Epithelial cell of proximal tubule (primary cell): ENCODE measurements around the gene CD40. TPM values are rescaled to one million over a fixed set of nuclear protein-coding genes. Genes with fewer than 3 reads are reported as not detected.

Experiments used
- DNase-seq: peaks from one replicate; pipeline ENCODE4 v3.0.0-alpha.2; 2011; ENCODE audit warnings: low read depth
- H3K4me3 ChIP-seq: 2 replicates; pipeline ENCODE4 v1.5.1; 2011; ENCODE audit warnings: low read depth, mild to moderate bottlenecking, low read length
- total RNA-seq: library from RNA; depleted of rRNA; stranded (reverse); fragments of >200 nt; gene quantifications from 2 replicates; pipeline ENCODE4 v1.2.3, GENCODE V29; 2015
- TF ChIP-seq, protein P1 (sequence below): conservative IDR thresholded peaks from 2 replicates; pipeline ENCODE4 v1.5.1; 2012; ENCODE audit warnings: low read depth, mild to moderate bottlenecking, low read length

Gene CD40
- total RNA-seq, 1 donor from 2014 or later, result 74.7 TPM

DNA sequence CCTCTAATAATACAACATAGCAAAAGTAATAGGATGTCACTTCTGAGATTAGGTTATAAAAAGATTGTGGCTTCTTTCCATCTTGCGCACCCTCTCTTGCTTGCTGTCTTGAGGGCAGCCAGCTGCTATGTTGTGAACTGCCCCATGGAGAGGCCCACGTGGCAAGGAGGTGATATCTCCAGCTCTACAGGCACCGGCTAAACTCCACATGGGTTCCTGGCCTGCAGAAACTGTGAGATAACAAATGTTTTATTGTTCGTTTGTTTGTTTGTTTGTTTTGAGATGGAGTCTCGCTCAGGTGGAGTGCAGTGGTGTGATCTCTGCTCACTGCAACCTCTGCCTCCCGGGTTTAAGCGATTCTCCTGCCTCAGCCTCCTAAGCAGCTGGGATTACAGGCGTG lies 38.0 kb downstream of the CD40 start:
- no peak for DNase-seq
- TF ChIP-seq, protein P1, sequence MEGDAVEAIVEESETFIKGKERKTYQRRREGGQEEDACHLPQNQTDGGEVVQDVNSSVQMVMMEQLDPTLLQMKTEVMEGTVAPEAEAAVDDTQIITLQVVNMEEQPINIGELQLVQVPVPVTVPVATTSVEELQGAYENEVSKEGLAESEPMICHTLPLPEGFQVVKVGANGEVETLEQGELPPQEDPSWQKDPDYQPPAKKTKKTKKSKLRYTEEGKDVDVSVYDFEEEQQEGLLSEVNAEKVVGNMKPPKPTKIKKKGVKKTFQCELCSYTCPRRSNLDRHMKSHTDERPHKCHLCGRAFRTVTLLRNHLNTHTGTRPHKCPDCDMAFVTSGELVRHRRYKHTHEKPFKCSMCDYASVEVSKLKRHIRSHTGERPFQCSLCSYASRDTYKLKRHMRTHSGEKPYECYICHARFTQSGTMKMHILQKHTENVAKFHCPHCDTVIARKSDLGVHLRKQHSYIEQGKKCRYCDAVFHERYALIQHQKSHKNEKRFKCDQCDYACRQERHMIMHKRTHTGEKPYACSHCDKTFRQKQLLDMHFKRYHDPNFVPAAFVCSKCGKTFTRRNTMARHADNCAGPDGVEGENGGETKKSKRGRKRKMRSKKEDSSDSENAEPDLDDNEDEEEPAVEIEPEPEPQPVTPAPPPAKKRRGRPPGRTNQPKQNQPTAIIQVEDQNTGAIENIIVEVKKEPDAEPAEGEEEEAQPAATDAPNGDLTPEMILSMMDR, result no peak
- H3K4me3 ChIP-seq, result no peak overlapping the region

DNA sequence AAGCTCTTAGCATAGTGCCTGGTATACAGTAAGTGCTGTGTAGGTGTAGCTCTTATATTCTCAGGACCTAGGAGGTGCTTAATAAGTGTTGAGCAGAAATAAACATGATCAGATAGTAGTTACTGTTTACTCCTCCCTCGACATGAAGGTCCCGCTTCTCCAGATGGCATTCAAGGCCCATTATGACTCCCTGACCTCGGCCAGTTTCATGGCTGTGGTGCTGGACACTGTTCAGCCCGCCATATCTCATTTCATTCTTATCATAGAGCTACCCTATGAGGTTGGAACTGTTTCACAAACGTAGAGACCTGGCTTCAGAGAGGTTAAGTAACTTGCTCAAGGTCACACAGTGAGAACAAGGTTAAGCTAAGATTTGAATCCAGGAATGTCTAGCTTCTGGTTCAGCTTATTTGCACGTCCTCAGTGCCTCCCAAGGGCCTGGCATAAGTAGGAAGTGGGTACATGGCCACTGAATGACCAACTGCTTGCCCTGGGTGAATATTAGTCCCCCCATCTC lies 39.0 kb downstream of the CD40 start:
- no peak overlapping the region for H3K4me3 ChIP-seq
- no peak for DNase-seq
- TF ChIP-seq, protein P1, result no peak

DNA sequence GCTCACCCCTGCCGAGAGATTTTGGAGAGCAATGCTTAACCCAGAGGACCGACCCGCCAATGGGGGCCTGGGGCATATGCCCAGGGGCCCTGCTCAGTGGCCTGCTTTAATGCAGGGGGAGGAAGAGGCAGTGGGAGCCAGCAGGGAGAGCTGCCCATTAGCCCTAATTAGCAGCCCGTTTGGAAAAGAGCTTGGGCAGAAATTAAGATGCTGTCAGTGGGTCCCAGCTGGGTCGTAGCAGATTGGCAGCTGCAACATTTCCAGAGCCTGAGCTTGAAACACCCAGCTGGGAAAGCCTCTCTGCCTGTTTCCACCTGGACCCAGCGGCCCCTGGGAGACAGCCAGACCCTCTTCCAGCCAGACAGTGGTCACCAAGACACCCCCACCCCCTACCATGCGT lies 39.5 kb downstream of the CD40 start:
- H3K4me3 ChIP-seq, result no peak overlapping the region
- no peak for DNase-seq
- TF ChIP-seq, protein P1, result no peak

DNA sequence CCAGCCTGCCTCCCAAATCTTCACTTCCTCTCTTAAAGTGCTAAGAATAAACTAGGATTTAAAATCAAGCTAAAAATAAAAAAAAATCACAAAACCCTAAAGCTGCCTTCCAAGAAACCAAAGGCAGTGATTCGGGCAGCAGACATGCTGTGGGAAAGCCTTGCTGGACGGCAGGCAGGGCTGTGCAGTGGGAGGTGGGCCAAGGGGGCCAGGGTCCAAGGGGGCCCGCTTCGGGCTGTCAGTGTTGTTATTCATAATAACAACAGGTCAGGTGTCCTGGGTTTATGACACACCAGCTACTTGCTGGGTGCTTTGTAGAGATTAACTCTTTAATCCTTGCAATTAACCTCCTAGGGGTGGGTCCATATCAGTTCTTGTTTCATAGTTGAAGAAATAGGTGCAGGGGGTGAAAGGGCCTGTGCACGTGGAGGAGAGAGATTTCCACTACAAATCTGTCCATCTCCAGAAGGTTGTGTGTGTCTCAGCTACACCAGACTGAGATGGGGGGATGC lies 40.4 kb downstream of the CD40 start:
- DNase-seq, result no peak
- H3K4me3 ChIP-seq, result no peak overlapping the region
- TF ChIP-seq, protein P1, result no peak

DNA sequence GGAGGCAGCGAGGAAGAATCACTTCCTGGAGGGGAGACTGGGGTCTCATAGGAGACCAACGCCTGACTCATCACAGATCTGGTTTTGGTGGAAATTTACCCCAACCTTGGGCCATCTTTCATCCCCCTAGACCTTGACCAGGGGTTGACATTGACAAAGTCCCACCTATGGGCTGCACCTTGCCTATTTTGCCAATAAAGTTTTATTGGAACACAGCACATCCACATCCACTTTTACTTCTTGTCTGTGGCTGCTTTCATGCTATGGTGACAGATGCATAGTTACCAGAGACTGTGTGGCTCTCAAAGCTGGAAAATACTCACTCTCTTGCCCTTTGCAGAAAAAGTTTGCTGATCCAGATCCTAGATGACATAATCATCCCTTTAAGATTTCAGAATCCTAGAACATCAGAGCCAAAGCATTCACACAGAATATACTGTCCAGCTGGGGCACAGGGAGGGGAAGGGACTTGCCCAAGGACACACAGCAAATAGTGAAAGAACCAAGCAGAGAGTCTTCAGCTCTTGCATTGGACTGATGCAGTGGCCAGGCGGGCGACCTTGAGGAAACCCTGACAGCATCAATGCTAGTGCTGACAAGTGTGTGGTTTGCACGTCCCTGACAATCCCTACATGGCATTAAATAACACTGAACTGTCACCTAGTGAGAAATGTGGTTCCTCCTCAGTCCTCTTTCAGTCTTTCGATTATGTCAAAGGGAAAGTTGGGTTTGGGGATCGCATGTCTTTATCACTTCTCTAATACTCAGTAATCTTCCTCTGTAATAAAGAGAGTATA lies 41.2 kb downstream of the CD40 start:
- TF ChIP-seq, protein P1, result no peak
- no peak for DNase-seq
- no peak overlapping the region for H3K4me3 ChIP-seq

DNA sequence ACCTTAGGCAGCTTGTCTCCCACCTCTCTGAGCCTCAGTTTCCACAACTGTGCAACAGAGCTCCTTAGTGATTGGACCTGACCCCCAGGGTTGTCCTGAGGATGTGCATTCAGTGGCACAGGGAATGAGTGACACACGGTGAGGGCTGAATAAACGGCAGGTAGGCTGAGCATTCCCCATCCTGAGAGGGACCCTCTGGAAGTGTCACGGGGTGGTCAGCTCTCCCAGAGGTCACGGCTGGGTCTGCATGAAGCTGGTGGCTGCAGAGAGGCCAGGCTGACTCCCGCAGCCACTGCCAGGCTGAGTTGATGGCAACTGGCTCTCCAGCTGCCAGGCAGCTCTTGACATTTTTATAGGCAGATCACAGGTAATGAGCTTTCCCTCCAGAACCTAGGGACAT lies 42.5 kb downstream of the CD40 start:
- TF ChIP-seq, protein P1, result no peak
- H3K4me3 ChIP-seq, result no peak overlapping the region
- no peak for DNase-seq
